Skin of body (tissue), 2 donors: ENCODE data around the gene MCTP1. TPM values are rescaled to one million over a fixed set of nuclear protein-coding genes. Genes with fewer than 3 reads are reported as not detected.

Source experiments
- DNase-seq: peaks from one replicate; lab custom pipeline; 2025; lab: John Stamatoyannopoulos, UW
- total RNA-seq: library from RNA; depleted of rRNA; stranded (reverse); fragments of >200 nt; gene quantifications from one replicate; pipeline ENCODE4 v1.2.3, GENCODE V29; 2014

MCTP1 gene
- total RNA-seq, 1 donor from 2014 or later: 30.8 TPM

DNA sequence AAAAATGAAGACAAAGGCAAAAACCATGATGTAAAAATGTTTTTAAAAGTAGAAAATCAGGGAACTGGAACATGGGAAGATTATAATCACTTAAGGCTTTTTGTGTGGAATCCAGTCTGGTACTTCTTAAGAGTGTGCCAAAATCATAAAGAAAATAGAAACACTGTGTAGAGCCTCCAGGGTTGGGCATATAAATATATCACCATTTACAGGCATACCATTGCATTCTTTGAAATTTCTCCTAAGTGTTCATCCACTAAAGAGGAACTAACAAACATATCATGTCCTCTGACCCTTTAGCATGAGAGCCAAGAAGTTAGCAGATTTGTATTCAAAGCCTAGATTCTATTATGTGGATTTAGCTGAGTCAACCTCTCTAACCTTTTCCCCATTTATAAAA, 573.1 kb downstream of the MCTP1 start:
- no peak for DNase-seq

- DNase-seq: no peak
Observed at GRCh38 chr5:94709277-94709676, 575.6 kb downstream of the MCTP1 start.

- DNase-seq: no peak
Observed at GRCh38 chr5:94707359-94707758, 577.5 kb downstream of the MCTP1 start.

- DNase-seq: peak; percentile 4
Observed at GRCh38 chr5:94705427-94705826, 579.5 kb downstream of the MCTP1 start.

GRCh38 chr5:94702729-94703128, 582.2 kb downstream of the MCTP1 start:
- DNase-seq: no peak

GRCh38 chr5:94700592-94700991, 584.3 kb downstream of the MCTP1 start:
- no peak for DNase-seq

- DNase-seq: no peak
Observed at GRCh38 chr5:94699562-94699961, 585.3 kb downstream of the MCTP1 start.

DNA sequence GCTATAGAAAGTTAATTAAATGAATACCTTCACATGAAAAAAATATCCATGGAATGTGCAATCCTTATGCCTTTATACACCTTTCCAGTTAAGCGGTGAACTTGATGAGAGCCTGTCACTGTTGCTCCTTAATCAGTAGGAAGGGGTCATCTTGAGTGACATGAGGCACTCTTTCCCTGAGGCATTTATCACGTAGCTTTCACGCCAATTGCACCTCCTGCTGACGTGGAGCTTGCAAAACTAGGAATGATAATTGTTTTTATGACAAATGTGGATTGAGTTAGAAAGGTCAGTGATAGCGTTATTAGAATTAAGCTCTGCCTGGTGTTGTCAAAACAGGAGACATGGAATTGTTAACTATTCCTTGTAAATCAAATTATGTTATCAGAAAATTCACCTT, 586.7 kb downstream of the MCTP1 start:
- DNase-seq: no peak

- no peak for DNase-seq
Observed at GRCh38 chr5:94694671-94695070, 590.2 kb downstream of the MCTP1 start.

- DNase-seq: no peak
Observed at GRCh38 chr5:94693845-94694370, 591.0 kb downstream of the MCTP1 start.

DNA sequence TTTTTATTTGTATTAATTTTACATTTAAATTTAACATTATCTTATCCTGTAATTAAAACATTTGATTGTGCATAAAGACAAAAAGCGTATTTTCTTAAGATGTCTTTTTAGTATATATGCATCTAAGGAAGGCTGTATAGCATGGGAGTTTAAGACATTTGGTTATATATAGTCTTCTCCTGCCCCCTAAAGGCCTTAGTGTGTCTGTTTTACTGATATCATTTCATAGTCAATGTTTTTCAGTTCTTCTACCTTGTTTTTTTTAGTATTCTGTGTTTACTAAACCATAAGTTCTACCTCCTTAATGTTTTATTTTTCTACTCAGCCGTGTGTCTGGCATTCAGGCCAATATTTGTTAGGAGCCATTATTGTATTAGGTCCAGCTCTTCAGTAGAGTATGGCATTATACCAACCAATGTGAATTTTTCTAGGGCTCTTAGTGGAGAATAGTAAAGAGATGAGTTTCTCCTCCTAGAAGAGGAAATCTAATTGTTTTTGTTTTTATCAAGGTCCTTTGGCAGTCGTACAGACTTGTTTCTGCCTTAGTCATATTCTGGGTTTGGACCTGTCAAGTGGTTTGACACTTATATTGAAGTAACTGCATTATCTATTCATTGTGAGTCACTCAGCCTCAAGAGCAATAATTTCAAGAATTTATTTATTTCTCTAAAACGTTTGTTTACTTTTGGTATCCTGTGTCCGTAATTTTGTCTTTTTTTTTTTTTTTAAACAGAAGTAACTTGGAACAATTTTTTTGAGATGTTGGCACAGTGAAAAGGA, 591.7 kb downstream of the MCTP1 start:
- peak; percentile 44 for DNase-seq

GRCh38 chr5:94692581-94692980, 592.3 kb downstream of the MCTP1 start:
- no peak for DNase-seq

DNA sequence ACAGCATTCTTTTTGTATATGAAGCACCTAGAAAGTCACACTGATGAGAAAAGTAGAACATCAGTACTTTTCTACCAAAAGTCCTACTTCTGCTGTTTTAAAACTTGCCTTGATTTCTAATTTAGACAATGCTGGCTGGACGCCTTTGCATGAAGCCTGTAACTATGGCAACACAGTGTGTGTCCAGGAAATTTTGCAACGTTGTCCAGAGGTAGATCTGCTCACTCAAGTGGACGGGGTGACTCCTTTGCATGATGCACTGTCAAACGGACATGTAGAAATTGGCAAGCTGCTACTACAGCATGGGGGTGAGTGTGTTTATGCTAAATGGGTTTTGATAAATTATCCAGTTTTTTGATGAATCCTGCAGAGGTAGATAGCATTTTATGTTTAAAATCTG, 592.9 kb downstream of the MCTP1 start:
- no peak for DNase-seq

GRCh38 chr5:94691291-94691690, 593.6 kb downstream of the MCTP1 start:
- no peak for DNase-seq

DNA sequence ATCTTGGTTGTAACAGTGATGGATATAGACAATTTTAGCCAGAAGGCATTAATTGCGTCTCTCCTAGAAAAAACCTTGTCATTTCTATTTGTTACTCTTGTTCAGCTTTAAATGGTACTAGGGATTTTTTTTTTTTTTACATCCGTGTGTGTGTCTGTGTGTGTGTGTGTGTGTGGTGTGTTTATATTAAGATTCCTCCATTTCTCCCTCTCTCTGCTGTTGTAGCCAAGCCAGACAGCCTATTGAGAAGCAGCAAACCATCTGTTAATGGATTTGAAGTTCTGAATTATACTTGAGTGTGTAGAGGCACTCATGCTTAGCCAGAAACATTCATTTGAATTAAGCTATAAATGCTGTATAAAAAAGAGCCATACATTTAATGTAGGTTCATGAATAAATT, 594.1 kb downstream of the MCTP1 start:
- no peak for DNase-seq

GRCh38 chr5:94689908-94690307, 595.0 kb downstream of the MCTP1 start:
- no peak for DNase-seq

- no peak for DNase-seq
Observed at GRCh38 chr5:94682814-94683520, 601.9 kb downstream of the MCTP1 start.

- DNase-seq: no peak
Observed at GRCh38 chr5:94675965-94676618, 608.8 kb downstream of the MCTP1 start.

DNA sequence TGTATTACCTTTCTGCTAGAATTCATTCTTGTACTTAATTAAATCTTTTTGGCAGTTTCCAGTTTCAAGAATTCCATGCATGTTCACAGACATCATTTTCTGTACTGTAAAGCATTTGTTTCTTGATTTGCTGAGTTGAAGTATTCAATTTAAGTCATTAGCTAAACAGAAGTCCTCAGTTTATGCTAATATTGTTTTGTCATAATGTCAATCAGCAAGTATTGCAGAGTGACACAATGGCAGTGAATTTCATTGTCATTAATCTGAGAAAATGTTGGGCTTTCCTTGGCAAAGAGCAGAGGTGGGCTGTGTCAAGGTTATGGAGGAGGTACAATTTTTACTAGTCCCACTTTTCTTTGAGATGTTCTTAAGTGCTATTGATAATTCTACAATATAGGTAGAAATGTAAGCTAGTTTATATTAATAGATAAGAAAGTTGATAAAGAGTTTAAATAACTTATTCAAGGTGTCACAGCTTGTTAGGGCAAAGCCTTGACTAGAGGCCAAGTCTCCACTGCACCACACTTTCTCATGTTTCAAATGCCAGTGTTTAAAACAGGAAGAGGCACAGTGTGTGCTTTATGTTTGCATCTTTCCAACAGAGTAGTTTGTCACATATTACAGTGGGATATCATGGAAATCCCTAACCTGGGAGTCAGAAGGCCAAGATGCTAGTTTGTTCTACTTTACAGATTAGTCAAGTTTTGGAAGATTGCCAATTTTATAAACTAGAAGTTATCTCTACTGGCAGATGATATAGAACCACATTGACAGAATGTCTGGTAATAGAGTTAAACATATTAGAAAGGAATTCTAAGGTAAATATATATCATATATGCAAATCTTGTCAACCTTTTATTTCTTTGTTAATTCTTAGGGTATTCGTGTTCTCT, 610.2 kb downstream of the MCTP1 start:
- no peak for DNase-seq

DNA sequence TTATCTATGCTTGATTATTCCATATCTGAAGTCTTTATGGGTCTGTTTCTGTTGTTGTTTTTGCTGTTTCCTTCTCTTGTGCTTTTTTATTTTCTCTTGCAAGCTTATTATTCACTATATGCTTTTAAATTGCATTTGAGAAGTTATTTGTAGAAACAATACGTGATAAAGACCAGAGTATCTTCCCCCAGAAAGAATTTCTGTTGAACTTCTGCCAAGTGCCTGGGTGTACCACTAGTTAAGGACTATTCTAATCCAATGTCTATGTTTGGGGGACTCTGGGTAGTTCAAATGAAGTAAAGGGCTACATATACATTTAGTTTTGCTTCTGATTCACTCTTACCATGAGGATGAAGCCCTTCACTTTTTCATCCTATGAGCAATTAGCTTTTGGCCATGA, 612.1 kb downstream of the MCTP1 start:
- DNase-seq: no peak

GRCh38 chr5:94670726-94671125, 614.2 kb downstream of the MCTP1 start:
- no peak for DNase-seq
